NCI-H82 treated with DMSO at 0.1 percent for 48 hours (cell line): Measurements from ENCODE around the gene ZYX.
"Not testable (repeated sequence)": the region's sequence is repeated elsewhere in the genome, so short reads cannot be mapped to it uniquely, and the experiment has no call there.

Experiments used
- DNase-seq: peaks from one replicate; lab custom pipeline; 2025; ENCODE audit not compliant: unreplicated experiment; lab: John Stamatoyannopoulos, UW

ZYX gene

DNA sequence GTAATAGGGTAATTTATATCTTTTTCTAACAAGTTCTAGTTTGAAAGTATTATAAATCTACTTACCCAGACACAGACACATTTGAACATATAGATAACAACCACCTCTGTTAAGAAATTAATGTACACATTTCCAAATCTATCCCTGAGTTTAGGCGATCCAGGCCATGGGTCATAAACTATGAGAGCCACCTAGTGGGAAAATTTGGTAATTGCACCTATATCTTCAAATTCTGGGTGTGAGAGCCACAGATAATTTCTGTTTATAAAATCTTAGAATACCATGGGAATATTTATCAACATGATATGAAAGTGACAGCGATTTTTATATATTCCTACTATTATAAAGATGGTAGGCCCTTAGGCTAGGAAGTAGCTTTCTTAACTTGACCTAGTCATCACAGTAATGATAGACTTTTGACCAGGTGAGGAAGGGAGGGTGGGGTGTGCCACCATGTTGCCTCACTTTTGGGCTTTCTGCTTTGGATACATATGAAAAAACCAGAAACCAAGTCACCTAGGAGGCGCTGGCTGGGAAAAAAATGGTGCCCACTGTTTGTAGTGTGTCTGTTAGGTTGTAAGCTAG, 35.5 kb downstream of the ZYX start:
- peak; percentile 31 for DNase-seq

DNA sequence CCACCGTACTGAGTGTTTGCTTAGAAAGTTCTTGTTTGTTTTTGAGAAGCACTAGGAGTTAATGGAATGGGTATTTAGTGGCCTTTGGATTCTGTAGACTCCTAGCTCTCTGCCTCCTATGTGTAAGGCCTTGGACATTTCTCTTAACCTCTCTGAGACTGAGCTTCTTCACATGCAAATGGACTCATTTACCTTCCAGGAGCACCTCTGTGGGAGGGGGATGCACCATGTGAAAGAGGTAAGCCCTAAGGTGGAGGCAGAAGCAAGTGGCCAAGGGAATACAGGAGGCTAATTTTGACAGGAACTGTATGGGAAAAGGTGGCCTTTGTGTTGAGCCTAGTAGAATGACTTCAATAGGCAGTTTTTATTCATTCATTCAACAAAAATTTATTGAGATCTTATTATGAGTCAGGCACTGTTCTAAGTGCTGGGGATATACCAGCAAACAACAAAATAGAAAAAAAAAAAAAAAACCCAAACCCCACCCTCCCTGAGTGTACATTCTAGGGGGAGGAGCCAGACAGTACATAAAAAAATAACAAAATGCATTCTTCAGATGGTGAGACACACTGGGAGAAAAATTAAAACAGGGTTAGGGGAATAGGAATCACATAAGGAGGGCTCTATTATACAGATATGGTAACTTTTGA, 36.7 kb downstream of the ZYX start:
- DNase-seq = no peak

DNA sequence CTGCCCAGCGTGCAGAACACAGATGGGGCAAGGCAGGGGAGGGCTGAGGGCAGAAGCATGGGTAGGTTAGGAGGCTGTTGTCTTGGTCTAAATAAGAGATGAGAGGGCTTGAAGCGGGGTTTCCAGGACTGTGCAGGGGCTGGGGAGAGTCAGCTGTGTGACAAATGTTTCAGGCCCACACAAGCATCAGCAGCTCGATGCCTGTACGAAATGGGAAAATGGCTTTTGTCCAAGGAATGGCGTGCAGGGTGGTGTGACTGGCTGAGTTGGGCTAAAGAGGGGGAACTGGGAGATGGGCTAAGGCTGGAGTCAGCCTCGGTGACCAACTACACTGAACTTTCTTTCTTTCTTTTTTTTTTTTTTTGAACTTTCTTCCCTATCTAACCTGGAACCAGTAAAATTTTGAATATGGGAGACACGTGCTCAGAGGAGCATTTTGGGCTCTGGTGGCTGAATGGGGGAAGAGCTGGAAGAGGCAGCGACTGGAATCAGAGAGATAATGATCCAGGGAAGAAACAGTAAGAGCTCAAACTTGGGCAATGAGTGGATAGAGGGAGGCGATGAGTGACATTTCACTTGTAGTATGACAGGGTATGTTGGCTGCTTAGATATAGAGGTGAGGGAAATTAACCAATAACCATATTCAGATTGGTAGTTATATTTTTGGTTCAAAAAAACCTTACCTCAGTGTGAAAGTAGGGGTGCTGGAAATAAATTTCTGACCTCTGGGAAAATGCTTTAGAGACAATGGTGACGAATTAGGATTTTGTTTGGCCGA, 37.7 kb downstream of the ZYX start:
- no peak for DNase-seq

DNA sequence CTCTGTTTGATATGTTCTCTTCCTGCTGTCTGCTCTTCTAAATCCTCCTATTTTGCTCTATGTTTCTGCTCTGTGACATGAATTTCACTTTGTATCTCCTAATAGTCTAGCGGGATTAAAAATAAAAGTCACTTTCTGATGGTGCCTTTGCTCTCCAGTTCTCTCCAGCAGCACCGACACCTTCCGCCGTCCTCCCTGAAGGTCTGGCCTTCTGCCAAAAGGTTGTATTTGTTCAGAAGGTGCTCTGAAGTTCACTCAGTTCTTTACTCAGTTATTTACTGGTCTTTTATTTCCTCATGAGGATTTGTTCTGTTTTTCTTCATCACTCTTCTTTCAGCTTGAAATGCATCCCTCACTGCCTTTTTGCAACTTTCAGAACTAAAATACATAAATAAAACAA, 38.7 kb downstream of the ZYX start:
- no peak for DNase-seq

DNA sequence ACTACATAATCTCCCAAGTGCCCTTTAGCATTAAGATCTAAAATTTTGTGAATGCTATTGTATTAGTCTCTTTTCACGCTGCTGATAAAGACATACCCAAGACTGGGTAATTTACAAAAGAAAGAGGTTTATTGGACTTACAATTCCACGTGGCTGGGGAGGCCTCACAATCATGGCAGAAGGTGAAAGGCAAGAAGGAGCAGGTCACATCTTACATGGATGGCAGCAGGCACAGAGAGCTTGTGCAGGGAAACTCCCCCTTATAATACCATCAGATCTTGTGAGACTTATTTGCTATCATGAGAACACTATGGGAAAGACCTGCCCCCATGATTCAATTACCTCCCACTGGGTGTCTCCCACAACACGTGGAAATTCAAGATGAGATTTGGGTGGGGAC, 39.5 kb downstream of the ZYX start:
- not testable (repeated sequence) for DNase-seq

DNA sequence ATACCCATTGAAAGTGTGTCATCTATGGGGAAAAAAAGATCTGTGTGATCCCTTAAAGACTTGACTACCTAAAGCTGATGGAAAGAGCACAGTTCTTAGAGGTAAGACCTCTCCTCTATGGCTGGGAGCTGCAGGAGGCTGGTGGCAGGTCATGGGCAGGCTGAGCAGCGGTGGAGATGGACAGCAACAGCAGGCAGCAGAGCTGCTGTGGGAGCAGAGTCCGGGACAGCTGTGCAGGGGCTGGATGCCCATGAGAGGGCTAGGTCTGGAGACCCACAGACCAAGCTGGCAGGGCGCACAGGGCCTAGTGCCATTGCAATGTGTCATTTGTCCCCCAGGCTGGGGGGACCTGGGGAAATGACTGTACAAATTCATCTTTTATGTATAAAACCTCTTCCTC, 40.9 kb downstream of the ZYX start:
- DNase-seq = no peak

DNA sequence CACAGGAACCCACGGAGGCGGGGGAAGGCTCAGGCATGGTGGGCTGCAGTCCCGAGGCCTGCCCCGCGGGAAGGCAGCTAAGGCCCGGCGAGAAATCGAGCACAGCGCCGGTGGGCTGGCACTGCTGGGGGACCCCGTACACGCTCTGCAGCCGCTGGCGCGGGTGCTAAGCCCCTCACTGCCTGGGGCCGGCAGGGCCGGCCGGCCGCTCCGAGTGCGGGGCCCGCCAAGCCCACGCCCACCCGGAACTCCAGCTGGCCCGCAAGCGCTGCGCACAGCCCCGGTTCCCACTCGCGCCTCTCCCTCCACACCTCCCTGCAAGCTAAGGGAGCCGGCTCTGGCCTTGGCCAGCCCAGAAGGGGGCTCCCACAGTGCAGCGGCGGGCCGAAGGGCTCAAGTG, 43.3 kb downstream of the ZYX start:
- DNase-seq = not testable (repeated sequence)

DNA sequence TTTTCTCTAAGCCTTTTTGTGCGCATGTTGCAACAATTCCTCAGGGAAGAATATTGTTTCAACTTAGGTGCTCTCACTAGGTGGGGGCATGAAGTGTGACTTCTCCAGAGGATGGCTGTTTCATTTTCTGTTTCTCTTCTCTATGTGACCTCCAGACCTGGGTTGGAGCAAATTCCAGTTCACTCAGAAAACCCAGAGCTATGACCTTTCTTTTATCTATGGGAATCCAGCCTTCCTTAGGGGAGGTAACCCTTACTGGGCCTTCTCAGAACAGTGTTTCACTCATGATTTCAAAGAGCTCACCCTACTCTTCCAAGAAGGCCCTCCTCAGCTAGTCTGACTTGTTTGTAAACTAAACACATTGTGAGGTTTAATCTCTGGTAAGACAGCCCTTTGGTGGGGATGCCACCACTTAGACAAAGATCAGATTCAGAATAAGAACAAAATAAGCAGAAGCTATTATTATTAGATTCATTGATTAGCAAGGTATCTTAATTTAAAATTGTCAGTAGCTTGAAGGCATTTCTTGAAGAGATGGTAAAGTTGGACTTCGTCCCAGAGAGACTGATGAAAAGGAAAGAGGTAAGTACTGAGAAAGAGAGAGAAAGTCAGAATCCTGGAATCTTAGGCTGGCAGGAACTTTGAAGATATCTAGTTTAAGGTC, 45.5 kb downstream of the ZYX start:
- no peak for DNase-seq

DNA sequence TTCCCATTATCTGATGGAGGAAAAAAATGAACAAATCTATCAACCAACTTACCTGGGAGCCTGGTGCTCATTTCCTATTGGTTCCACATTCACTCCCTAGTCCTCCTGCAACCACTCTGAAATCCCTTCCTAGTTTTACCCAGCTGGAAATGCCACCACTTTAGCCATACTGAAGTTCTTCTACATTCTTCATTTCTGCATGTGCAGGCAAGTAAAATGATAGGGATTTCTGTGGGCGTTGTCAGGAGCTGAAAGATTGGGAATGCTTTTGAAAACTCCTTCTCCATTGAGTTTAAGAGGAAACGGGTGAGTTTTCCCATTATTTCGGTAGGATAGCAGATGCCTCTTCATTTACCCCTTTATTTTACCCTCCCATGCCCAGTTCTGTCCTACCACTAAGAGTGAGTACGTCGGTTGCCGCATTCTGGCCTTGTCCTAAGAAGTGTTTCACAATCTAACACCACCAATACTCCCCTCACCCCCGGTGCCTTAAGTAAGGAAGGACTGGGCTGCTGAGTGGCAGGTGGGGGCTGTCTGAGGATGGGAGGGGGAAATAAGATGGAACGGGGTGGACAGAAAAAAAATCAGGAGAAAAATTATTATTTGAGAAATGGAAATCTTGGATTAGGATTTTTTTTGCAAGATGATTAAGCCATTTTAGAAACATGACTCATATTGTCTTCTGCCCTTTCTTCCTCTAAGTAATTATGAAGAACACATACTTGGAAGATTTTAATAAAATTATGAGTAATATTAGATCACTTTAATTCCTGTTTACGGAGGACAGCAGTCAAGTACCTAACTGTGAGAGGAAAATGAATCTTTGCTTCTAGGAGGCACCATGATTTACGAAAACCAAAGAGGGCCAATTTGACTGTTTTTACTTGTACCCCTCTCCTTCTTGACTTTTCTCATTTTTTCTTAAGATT, 48.9 kb downstream of the ZYX start:
- DNase-seq = no peak

DNA sequence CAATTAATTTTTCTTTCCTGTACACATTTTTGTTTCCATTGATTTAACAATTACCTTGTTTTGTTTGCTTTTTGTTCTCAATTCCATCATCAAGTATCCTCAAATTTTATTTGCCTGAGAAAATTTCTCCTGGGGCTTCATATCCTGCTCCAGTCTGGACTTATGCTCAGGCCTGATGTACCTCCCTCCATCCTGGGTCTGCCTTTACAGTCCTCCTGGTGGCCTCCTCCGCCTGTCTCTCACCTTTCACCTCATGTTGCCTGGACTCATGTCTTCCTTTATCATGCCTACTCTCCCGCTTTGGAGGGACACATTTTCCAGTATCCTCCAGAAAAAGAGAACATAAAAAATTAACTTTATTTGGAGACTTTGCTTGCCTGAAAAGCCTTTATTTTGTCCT, 50.0 kb downstream of the ZYX start:
- no peak for DNase-seq

DNA sequence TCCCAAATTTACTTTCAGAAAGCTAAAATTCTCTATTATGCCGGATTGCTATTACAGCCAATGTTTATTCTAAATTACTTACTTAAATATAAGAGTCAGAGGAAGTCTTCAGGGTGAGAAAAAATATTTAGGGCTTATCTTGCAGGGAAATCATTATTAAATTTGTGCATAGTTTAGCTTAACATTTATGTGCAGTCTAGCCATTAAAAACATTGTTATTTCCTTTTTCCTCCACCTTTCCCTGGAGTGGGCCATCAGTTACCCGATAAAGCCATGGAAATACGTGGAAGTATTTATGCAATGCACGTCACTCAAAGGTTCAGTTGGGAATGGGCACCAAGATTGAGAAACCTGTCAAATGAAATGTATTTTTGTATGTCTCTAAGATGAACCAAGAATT, 52.6 kb downstream of the ZYX start:
- no peak for DNase-seq

DNA sequence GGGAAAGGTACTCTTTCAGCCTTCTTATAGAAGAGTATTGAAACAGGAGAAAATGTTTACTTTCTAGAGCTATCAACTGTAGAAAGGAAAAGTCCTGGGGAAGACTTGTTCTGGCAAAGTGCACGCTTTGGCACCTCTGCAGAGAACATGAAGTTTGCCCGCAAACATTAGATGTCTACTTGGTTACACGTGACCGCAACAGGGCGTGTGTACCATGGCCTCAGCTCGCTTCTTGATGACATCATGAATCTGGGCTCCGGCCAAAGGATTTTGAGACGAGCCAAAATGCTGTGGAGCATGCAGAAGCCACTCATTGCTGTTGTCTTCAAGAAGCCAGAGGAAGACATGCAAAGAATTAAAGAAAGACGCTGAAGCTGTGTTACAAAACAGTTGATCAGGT, 53.5 kb downstream of the ZYX start:
- DNase-seq = no peak

DNA sequence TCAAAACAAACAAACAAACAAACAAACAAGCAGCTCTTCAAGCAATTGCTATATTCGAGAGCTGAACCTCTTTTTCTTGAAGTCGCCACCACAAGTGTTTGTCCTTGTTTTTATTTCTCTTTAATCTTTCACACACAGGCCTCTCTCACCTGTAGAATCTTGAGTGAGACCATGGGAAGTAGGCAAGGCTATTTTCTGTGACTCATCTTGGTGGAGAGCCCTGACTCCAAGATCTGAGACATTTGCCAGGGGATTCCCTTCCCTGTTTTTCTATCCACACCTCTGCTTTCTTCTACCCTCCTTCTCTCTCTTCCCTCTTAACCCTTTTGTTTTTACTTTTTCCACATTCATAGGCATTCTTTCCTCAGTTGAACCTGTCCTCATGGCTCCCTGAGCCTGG, 54.1 kb downstream of the ZYX start:
- DNase-seq = no peak

DNA sequence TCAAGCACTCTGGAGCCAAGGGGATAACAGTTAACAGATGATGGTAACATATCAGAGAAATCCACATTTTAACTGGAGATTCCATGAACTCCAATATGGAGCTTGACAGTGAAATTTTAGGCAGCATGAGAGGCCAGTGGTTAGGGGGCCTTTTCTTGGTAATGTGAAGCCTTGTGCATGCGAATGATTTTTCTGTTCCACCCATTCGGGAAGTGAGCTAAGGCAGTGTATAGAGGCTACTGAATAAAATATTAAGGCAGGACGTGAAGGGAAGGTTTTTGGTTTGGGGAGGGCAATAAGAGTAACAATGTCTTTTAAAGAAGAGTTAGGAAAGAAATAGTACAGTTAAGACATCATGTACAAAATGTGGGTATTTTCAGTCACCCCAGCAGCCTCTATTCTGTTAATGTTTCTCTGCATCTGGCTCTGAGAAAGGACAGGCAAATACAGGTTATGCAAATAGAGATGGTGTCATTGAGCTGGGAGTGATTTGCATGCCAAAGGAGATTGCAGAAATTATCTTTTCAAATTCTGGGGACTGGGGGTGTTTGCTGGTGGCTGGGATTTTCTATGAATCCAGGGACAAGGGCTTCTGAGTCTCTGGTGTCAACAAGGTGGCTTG, 55.3 kb downstream of the ZYX start:
- DNase-seq = no peak

DNA sequence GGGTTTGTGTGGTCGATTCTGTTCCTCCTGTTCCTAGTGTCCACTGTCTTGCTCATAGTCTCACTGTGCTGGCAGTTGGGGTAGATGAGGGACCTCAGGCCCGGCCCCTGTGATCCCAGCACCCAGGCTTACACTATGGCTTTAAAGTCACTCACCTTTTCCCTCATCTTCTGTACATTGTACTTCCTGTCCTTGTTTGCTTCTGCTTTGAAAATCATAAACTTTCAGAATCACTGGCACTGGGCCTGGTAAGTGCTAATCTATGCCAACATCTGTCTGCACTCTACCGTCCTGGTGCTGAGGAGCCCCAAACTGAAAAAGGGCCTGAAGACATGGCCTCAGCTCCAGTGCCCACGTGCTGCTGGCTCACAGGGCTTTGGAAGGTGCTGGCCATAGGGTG, 56.4 kb downstream of the ZYX start:
- no peak for DNase-seq

DNA sequence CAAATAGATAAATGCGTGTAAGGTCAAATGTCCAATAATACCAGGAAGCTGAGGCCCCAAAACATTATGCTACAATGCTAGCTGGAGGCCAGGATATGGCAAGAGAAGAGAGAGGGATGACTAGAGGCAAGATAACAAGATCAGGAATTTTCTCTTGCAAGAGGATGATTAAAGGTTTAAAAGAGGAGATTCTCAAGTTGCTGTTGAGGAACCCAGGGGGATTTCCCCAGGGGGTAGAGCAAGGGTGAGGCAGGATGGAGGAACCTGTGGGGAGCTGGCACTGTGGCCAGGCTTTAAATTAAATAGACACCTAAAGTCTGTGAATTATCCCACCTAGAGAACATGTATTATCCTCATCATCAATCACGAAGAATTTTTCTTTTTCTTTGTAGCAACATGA, 58.7 kb downstream of the ZYX start:
- no peak for DNase-seq
